GM19438 (cell line): ENCODE data around the gene PNPLA7.

ENCODE experiments used
- ATAC-seq: cut with Tn5 transposase; IDR thresholded peaks from one replicate; pipeline ENCODE4 v1.9.1; 2021; ENCODE audit warnings: low read depth; ENCODE audit not compliant: unreplicated experiment

Gene PNPLA7

DNA sequence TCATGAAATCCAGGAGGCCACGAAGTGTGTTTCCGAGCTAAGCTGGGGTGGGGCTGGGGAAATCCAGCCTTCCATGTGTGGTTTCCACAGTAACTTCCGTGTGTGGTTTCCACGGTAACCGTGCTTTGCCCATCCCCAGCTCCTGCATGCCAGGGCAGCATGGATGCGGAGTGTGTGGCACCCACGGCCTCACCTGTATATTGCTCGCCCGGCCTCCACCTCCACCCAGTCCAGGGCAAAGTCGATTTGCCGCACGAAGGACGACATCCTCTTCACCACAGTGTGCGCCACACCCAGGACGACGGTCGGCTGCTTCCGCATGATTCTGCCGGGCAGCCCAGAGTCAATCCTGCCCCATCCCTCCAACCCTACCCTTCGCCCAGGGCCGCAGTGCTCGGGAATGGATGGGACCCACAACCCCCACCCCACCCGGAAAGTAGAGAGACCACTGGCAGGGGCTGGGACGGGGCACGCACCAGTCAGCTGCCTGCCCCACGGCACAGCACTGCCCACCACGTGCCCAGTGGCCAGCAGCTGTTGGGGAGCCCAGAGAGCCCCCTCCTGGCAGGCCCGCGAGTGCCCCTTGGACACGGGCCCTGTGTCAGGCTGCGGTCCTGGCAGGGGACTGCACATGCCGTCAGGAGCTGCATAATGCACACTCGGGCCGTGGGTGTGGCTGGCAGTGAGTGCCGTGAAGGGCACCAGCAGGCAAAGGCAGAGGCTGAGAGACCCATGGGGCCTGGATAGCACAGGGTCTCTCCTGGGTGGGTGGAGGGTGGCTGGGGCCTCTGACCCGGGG, 52.1 kb downstream of the PNPLA7 start:
- ATAC-seq: no peak

DNA sequence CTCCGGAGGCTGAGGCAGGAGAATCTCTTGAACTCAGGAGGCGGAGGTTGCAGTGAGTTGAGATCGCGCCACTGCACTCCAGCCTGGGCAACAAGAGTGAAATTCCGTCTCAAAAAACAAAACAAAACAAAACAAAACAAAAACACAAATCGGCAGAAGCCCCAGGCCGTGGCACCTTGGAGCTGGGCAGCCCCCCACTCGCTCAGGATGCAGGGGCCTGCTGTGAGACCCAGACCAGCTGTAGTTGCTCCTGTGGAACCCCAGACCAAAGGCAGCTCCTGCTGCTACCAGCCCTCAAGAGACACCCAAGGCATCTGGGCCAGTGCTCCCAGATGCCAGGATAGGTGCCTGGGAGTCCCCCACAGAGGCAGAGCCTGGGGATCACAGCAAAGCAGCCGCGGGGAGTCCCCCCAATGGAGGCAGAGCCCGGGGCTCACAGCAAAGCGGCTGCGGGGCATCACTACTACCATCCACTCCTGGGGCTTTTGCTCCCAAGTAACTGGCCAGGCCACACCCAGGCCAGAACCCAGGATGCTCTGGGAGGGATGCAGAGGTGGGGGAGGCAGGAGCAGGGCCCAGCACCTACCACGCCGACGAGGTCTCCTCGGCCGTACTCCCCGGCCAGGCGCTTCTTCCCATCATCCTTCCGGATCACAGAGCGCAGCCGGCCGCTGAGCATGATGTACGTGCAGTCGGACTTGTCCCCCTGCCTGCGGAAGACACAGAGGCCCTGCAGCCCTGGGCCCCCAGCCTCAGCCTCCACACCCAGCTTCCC, 53.4 kb downstream of the PNPLA7 start:
- no peak for ATAC-seq

DNA sequence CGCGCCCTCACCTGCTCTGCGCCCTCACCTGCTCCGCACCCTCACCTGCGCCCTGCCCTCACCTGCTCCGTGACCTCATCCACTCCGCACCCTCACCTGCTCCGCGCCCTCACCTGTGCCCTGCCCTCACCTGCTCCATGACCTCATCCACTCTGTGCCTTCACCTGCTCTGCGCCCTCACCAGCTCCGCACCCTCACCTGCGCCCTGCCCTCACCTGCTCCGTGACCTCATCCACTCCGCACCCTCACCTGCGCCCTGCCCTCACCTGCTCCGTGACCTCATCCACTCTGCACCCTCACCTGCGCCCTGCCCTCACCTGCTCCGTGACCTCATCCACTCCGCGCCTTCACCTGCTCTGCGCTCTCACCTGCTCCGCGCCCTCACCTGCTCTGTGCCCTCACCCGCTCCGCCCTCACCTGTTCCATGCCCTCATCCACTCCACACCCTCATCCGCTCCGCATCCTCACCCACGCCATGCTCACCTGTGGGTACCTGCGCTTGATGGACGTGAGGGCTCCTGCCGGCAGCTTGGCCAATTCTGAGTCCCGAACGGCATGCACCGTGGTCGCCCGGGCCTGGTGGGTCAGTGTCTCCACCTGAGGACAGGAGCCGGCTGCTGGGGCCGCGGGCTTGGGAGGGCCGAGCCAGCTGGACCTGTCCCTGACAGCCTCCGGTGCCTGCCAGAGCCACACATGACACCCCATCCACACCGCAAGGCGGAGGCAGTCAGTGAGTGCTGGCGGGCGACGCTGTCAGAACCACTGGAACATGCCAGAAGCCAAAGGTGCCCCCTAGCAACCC, 55.5 kb downstream of the PNPLA7 start:
- no peak for ATAC-seq

DNA sequence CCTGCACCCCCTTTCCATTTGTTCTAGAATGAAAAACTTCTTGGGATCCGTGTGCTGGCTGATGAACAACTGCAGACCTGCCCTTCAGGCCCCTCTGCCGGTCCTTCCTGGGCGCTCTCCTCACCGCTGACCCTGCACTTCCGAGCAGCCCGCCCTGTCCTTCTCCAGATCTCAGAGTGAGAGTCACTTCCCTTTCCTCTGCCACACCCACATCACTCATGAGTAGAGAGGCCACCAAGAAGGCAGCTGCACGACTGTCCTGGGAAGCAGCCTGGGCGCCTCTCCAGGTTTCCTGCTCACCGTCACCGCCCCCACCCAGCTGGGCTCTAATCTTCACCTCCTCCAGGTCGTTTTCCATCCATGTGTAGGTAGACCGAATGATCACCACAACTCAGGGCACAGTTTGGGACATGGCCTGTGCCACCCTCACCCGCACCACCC, 56.1 kb downstream of the PNPLA7 start:
- no peak for ATAC-seq

DNA sequence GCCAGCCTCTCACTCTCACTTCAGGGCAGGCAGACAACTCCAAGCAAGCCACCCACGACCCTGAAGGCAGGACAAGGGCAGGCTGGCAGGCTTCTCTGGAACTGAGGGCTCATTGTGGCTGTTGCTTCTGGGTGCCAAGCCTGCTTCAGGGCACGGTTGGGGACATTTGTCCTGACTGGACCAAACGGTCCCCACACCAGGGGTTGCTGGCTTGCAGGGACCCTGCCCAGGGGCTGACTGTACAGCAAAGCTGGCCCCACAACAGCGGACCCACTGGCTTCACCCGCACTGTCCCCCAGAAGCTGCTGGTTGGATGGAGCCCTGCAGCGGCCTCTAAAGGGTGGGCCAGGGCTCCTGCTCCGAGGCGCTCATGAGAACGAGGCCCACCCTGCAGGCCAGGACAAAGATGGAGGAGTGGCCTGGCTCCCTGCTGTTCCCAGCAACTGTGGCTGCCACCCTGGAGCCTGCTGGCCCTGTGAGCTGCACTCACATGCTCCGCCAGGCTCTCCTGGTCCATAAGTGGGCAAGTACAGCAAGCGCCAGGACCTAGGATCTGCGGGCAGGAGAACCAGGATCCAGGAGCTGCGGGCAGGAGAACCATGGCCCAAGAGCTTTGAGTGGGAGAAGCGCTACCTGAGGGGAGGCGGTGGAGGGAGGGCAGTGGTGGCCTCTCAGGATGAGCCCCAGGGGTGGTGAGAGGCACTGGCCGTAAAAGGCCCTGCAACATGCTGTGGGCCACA, 56.7 kb downstream of the PNPLA7 start:
- ATAC-seq: no peak

DNA sequence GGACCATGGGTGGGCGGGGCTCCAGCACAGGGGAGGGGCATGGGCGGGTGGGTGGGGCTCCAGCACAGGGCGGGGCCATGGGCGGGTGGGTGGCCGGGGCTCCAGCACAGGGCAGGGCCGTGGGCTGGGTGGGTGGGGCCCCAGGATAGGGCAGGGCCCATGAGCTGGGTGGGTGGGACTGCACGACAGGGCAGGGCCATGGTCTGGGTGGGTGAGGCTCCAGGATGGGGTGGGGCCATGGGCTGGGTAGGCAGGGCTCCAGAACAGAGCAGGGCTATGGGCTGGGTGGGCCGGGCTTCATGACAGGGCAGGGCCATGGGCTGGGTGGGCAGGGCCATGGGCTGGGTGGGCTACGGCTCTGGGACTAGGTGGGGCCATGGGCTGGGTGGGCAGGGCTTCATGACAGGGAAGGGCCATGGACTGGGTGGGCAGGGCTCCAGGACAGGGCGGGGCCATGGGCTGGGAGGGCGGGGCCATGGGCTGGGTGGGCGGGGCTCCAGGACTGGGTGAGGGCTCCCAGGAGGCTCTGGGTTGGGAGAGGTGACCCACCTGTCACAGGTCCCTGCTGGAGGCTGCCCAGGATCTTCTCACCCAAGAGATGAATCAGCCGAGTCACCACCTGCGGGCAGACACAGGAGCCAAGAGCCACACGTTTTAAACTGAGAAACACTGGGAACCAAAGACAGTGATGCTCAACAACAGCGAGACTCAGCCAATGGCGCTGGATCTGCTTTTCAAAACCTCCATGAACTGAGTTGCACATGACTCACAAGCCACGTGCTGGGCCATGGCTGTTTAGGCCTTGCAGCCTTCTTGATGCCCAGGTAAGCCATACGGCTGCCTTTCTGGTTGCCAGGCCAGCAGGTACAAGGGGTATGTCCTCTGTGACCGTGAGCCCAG, 57.5 kb downstream of the PNPLA7 start:
- ATAC-seq: no peak

DNA sequence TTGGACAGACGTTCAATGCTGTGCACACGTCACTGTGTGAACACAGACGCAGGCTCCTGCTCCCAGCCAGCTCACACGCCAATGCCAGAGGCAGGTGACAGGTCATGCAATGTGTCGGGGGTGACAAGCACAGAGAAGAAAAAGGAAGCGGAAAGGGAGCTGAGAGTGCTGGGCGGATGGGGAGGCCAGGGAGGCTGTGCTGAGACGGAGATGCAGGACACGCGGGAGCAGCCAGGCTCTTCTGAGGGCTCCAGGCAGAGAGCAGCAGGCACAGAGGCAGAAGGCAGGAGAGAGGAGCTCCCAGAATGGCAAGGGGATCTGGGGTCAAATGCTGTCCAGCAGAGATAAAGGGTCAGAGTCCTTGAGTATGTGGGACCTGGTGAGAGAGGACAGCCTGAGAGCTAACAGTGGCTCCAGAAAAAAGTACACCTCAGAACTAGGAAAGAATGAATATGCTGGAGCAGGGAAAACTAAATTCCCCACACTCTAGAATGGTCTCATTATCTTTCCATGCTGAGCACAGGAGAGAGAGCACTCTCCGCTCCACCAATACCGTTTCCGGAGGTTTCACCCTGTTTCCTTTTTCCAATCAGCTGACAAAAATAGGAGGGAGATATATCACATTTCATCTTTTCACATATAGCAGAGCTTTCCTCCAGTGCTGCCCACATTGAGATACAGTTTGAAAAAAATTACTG, 58.3 kb downstream of the PNPLA7 start:
- no peak for ATAC-seq

DNA sequence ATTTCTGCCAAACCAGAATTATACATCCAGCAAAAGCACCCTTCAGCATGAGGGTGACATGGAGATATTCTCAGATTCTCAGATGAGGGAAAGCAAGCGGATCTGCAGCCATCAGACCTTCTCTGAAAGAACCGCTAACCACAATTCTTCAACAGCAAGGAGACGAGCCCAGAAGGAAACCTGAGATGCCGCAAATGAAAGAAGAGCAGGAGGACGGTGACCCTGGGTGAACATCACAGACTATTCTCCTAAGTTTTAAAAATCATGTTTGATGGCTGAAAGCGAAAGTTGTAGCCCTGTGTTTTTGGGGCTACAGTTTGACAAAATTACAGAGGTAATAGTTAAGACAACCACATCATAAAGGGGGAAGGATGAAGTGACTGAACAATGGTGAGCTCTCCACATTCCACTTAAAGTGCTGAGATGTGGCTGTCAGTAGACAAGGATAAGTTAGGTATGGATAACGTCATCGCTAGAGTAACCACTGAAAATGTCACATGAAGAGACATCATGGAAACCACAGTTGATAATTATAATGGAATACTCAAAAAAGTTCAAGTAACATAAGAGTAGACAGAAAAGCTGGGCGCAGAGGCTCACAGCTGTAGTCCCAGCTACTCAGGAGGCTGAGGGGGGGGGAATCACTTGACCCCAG, 59.5 kb downstream of the PNPLA7 start:
- ATAC-seq: no peak

DNA sequence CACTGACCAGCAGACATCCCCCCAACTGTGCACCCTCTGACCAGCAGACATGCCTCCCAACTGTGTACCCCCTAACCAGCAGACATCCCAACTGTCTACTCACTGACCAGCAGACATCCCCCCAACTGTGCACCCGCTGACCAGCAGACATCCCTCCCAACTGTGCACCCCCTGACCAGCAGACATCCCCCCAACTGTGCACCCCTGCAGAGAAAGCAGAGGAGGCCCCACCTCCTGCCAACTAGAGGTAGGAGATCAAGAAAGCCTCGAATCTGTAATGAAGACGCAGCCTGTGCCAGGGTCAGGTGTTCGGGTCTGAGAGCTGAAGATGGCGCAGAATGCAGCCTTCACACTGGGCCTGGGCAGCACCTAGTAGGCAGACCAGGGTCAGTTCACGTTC, 61.3 kb downstream of the PNPLA7 start:
- ATAC-seq: no peak

DNA sequence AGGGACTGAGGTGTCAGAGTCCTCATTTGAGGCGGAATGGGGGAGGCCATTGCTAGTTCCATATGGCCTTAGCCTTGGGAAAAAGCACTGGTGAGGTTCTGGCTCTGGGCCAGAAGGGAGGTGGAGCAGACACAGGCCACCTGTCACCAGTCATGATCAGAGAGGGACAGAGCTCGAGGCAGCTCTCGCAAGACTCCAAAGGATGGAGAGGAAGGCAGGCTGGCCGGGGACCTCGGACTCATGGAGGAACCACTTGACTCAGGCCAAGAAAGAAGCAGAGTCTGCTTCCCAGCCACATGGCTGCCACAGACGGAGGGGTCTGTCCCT, 61.9 kb downstream of the PNPLA7 start:
- ATAC-seq: no peak

DNA sequence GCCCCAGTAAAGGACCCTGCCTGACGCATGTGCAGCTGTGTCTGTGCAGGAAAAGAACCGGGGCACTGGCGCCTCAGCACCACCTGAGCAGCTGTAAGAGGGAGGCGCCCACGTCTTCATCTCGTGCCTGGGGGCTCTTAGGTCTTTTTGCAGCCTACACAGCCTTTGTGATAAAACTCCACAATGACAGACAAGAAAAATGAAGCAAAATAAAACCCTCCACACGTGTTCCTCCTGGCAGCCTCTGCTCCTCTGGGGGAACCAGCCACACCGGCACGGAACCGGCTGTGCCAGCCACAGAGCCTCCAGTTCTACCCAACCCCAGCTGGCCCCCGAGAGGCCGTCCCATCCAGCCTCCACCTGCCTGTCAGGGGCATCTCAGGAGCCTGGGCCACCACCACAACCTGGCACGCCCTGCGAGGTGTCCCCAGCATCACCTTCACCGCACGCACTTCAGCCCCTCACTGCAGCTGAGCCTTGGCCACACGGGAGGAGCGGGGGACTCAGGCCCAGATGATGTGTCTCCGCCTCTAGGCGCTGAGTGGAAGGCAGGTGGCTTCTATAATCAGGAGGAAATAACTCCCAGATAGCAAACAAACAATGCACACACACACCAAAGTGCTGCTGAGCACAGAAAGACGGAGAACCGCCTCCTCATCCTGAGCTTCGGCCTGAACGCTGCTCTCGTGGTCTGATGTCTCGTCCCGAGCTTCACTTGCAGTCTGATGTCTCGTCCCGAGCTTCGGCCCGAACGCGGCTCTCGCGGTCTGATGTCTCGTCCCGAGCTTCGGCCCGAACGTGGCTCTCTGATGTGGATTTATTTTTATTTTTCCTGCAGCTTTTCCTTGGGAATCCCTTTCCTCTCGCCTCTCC, 62.5 kb downstream of the PNPLA7 start:
- ATAC-seq: no peak

DNA sequence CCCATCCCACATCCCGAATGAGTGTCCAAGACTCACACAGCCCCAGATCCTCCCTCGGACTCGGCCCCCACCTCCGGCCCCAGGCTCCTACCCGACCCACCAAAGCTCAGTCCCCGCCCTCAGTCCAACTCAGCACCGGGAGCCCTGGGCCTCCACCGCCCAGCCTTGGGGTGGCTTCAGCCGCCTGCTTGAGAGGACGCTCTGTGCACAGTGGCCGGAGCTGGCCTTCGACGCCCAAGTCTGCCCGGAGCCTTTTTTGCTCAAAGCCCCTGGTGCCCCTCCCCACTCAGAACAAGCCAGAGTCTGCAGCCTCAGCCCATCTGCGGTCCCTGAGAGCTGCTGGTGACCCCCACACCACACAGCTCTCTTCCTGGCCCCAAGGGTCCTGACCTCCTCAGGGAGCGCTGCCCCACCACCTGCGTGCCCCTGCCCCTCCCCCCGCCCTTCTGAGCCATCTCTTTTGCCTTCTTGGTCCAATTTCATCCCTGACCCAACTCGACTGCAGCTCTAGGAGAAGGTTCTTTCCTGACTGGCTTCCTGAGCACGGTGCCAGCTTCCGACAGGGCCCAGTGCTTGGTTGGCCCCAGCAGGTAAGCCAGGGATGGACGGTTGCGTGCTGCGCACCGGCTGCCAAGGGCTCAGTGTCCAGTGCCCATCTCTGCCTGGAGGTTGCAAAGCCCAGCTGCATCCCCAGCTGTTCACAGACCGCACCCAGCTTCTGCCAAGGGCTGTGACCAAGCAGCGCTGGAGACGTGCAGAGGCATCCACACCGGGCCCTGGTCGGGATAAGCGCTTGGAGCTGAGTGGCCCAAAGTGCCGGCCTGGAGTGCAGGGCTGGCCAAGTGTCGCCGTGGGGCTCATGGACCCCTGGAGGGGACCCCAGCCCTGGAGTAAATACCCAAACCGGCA, 63.4 kb downstream of the PNPLA7 start:
- no peak for ATAC-seq

DNA sequence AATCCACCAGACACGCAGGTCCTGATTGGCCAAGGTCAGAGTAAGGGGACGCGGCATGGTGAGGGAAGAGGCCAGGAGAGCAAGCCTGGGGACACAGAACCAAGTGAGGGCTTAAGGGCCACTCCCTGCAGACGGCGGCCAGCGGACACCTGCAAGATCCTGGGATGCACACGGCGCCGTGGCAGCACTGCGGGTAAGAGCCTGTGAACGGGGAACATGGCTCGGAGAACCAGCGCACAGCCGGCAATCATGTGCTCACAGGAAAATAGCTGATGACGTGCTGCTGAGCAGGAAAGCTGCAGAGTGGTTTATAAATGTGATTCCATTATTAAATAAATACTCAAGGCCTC, 64.1 kb downstream of the PNPLA7 start:
- no peak for ATAC-seq

DNA sequence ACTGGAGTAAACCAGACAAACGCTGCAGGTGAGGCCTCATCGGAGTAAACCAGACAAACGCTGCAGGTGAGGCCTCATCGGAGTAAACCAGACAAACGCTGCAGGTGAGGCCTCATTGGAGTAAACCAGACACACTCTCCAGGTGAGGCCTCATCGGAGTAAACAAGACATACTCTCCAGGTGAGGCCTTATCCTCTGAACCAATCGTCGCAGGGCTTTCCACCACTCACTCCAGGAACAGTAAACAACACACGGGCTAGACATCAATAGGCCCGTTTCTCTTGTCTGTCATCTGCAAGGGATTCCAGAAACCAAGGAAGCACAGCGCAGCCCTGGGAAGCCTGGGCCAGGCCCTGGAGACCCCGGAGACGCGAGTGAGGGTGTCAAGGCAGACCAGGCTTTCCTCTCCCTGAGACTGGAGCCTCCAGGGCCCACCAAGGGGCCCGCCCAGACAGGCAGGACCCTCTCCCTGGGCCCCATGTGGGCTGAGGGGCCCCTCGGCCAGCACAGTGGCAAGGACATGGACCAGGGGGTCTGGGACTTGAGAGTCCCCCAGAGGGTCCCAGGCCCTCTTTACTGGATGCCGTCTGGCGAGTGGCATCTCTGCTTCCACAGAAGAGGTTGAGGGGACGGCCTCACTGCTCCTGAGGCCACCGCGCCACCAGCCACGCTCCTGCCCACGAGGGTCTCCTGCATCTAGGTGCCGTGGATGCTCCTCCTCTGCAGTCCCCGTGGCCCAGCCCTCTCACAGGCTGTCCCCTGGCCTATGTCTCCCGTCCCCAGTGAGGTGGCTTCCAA, 64.7 kb downstream of the PNPLA7 start:
- no peak for ATAC-seq

DNA sequence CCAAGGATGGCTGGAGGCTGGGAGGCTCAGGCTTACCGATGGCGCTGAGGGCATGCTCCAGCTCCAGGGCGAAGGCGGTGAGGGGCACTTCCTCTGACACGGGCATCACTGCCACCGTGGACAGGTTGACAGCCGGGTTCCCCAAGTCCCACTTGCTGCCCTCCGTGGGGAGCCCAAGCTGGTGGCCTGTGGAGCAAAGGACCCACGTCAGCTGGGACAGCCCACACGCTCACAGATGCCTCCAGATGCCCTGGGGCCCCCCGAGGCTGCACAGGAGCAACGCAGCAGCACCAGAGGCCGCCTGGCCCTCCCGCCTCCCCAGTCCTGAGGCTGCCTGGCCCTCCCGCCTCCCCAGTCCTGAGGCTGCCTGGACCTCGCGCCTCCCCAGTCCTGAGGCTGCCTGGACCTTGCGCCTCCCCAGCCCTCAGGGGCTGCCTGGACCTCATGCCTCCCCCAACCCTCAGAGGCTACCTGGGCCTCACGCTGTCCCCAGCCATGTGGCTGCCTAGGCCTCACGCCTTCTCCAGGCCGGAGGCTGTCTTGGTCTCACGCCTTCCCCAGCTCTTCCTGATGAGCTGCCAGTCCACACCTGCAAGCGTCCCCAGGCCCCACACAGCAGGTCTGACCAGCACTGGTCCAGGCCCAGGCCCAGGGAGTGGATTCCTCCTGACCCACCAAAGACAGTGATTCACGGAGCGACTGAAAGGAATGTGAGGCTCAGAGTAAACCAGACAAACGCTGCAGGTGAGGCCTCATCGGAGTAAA, 65.5 kb downstream of the PNPLA7 start:
- no peak for ATAC-seq
